ENCODE data around the gene LRRC37A.
"Not testable (repeated sequence)": the region's sequence is repeated elsewhere in the genome, so short reads cannot be mapped to it uniquely, and the experiment has no call there.

DNA sequence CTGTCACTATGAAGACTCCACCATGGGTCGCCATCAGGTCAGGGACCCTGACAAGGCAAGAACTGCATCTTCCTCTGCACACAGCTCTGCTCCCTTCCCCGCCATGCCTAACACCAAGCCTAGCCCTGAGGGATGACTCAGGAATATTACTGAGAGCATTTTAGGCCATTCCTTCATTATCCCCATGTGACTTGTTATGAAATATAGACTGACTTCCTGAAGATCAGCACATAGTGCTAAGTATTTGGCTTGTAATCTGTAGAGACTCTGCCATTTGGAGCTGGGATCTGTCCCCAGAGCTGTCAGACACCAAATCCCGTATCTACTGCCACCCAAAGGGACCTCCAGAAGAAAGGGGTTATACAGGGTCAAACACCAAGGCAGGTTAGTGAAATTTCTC, 47.2 kb downstream of the LRRC37A start:
- not testable (repeated sequence) for TF ChIP-seq SMARCA5 (IDR thresholded peaks at IDR 0.05); ZFPM2 (CRISPR knock-in tag; IDR thresholded peaks at IDR 0.05); GATAD2B (IDR thresholded peaks at IDR 0.05; ENCODE audit: borderline replicate concordance)

Measured in K562 (cell line).